G401.6 (cell line): Measurements from ENCODE around the gene CISTR.
"Not testable (repeated sequence)": the region's sequence is repeated elsewhere in the genome, so short reads cannot be mapped to it uniquely, and the experiment has no call there.

ENCODE experiments used
- FAIRE-seq: peaks from 2 replicates; lab custom pipeline; 2012; peaks lifted over from hg19 to GRCh38; lab: Jason Lieb, UNC

The CISTR gene

DNA sequence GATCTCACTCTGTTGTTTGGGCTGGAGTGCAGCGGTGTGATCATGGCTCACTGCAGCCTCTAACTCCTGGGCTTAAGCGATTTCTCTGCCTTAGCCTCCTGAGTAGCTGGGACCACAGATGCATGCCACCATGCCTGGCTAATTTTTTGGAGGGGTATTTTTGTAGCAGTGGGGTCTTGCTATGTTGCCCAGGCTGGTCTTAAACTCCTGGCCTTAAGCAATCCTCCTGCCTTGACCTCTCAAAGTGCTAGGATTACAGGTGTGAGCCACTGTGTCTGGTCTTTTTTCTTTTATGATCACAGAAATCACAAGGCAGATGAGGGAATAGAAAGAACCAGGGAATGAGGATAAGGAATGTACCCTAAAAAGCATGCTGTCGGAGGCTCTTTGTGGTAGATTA is 11.0 kb upstream of the CISTR start:
- not testable (repeated sequence) for FAIRE-seq

DNA sequence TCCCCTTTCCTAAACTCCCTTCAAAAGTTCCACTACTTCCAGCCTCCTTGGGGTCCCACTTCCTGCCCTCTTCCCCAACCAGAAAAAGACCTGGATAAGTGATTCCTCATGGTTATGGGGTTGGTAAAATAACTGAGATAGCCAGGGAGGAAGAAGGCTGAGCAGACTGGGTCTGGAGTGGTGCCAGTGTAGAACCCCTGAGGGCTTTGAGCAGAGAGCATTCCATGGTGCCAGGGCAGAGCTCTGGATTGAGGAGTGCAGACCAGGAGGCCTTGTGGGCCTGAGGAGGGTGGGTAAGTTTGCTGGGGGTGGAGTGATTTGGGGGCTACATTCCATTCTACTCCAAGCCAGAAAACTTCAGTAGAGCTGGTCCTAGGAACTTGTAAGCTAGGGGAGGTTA is 9.5 kb upstream of the CISTR start:
- FAIRE-seq, result no peak

DNA sequence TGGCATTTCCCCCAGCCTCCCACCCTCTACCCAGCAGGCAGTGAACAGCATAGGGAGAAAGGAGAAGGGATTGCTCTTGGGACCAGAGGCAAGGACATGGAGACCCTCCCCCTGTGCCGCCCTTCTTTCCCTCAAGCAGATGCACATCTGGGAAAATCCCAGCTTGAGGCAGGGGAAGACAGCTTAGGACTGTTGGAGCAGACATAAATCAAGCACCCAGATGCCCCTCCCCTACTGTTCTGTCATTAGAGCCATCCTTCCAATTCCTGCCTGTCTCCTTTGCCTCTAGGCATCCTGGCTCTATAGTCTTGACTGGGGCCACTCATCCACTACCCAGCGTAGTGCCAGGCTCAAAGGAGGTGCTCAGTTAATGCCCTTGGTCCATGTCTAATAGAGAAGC is 7.5 kb upstream of the CISTR start:
- FAIRE-seq, result no peak

DNA sequence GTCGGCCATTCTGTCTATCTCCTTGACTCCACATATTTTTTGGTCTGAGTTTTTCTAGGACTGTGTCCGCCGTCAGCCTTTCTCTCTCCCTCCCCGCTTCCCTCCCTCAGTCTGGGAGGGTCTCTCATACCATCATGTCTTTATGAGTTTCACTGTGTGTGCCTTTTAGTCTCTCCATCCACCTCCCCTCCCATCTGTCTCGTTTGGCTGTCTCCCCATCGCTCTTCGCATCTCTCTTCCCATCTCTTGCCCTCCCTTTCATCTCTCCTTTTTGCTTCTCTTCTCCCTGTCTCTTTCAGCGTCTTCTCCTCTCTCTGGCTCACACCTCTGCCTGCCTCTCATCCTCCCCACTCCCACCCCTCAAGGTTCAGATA is 6.9 kb upstream of the CISTR start:
- FAIRE-seq, result no peak

DNA sequence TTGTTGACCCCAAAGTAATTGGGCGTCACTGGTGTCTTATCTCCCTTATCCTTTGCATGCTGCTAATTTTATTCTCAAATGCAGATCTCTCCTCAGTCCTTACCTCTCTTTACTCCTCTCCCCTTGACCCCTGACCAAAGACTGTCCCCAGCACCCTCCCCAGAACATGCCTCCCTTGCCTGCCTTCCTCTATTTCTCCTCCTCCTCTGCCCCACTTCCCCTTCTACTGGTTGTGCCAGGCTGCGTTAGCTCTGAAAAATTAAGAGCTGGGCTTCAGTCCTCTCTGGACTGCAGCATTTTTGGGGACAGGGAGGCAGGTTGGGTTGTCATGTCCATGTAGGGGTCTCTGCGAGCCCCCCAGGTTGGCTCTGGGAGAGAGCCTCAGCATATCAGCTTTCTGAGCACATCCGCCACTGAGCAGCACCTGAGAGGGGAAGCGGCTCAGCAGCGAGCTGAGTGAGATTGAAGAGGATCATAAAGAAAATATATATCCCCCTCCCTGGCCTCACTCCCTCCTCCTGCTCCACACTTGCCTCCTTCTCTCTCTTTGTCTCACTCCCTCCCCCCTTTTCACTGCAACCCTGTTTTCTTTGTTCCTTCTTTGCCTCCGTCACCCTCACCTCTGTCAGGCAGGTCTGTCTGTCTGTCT is 6.4 kb upstream of the CISTR start:
- no peak for FAIRE-seq

DNA sequence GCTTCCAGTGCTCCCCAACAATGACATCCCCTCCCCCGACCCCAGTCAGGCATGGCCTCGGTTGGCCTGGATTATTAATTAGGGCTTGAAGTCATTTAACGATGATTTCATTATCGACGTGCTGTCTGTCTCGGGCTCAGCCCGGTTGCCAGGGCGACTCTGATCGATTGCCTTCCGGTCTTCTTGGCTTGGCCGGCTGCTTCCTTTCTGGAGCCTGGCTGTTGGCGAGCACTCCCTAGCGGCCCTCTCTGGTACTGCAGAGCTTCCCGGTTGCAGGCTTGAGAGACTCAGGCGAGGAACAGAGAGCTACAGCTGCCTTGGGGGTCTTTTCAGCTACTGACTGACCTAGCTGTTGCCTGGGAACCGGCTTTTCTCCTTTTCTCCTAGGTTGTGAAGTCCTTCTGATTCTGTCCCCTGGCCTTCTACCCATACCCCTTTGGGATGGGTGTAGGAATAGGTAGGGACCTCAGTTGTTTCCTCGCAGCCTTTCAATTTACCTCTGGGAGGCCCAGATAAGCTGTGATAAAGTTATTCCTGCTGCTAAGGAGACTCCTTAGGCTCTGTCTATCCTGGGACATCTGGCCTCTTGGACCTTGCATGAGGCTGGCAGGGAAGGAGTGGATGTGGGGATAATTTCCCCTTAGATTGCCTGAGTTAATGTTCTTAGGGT is 5.5 kb upstream of the CISTR start:
- peak; percentile 52 for FAIRE-seq

DNA sequence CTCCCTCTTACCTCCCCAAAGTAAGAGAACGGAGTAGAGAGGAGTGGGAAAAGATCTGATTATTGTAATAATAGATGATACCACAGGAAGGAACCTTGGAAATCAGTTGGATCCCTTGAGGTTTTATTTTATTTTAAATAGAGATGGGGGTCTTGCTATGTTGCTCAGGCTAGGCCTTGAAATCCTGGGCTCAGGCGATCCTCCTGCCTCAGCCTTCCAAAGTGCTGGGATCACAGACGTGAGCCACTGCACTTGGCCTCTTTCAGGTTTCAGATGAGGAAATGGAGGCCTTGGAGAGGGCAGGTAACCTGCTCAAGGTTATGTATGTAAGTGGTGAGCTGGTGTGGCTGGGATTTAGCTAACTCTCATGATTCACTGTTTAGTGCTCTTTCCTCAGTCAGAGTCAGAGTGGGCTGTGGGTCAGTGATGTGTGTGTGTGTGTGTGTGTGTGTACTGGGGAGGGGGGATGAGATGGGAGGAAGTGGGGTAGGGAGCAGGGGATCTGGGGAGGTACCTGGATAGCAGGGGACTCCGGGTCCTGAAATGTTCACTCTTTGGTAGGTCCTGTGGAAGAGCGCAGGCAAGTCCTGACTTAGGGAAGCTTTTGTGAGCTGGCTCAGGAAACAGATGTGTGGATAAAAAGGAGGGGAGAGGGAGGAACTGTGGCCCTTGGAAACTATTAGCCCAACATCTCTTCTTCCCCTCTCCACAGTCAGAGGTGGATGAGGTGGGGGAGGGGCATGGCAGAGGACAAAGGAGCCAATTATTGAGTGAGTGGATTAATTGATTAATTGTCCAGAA is 4.7 kb upstream of the CISTR start:
- no peak for FAIRE-seq

DNA sequence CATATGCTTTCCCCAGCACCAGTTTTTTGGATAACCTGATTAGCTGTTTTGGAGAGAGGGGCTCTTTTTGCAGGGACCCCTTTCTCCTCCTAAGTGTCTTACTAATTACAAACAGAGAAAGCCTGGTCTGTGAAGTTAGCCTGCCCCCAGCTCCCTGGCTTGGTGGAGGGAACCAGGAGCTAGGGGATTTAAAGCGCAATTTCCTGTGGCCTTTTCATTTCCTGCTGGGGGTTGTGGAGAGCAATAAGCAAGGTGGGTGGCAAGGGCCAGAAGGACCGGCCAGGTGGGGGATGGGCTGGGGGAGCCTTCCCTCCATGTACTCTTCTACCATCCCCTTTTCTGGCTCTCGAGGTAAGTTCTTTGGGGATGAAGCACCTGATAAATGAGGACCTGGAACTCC is 4.1 kb upstream of the CISTR start:
- no peak for FAIRE-seq

DNA sequence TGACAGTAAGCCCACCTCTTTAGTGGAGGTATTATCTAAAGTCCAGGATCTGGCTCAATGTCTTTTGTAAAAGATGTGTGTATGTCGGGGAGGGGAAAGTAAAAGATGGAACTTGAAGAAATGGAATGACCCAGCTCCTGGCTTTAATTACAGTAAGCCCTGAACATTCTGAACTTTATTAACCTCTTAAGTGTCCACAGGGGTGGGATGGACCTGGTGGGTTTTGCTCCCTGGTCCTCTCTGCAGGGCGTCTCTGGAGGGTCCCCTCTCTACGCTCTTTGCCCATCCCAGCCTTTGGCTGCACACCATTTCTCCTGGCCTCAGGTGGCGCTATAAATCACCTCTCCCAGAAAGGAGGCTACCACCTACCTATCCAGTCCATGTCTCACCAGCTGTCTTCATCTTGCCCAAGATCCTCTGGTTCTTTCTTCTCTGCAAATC is 3.7 kb upstream of the CISTR start:
- no peak for FAIRE-seq

DNA sequence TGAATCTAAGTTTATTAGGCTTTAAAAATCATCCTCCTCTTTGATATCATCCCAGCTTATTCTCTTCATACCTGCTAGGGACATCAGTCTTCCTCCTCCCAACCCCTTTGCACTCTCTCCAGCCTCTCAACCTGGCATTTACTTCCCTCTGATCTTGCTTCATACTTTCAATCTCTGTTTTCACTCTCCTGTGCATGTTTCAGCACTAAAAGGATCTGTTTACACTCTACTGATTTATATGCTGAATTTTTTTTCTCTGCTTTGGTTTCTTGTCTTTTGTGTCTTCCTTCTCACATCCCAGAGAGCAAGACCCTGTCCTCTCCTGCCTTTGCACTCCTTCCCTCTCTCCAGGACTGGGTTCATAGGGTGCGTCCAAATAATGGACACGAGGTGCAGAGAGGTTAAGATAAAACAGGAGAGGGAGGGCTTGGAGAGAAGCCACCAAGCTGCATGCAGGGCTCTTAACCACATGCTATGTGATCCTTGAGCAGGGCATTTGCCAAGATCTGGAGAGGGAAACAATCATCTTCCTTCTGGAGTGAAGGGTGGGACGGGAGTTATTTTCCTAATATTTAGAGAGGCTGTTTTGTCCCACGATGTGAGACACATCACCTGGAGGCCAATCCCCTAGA is 3.0 kb upstream of the CISTR start:
- FAIRE-seq, result no peak

DNA sequence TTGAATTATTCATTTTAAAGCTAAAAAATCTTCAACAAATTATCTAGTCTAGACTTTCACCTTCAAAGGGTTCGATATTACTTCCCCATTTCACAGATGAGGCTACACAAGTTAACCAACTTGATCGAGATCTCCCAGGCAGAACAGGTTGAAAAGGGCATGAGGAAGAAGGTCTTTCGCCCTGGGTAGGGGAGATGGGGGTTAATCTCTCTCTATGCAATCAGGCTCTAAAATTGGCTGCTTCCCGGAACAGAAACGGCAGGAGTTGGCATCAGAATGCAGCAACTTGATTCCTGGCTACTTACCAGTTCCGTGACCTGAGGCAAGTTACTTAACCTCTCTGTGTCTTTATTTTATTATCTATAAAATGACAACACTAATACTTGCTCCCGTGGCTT is 2.4 kb upstream of the CISTR start:
- no peak for FAIRE-seq

DNA sequence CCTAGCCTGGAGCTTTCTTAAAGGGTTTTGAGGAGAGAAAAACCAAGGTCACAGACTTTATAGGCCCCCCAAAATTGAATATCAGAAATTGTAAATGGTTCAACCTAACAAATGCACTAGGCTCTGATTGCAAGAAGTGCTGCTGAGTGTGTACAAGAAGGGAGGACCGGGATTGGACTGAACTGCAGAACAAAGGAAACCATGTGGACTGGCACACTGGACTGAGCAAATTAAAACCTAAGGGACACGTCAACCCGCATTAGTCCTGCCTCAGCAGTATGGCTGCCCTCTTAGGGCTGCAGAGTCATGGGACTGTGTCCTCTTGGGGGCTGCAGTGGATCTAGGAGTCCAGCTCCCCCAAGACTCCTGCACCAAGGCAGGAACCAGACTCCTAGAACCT is 842 bp upstream of the CISTR start:
- FAIRE-seq, result no peak

DNA sequence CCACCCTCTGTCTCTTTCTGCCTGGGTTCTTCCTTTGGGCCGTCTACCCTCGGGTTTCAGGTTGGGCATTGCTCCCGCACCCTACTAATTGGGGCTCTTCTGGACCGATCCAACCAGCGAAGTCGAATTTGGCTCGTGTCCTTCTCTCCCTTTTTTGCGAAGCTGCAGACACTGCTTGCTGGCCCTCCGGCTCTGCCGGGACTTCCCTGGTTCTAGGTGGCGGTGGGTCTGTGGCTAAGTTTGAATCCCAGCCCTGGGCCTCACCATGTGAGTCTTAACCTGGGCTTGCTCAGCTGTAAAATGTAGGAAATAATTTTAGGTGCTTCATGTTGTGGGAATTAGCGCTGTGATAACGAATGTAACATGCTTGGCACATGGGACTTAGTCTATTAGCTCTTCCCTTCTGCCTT is 418 bp upstream of the CISTR start:
- FAIRE-seq, result no peak

DNA sequence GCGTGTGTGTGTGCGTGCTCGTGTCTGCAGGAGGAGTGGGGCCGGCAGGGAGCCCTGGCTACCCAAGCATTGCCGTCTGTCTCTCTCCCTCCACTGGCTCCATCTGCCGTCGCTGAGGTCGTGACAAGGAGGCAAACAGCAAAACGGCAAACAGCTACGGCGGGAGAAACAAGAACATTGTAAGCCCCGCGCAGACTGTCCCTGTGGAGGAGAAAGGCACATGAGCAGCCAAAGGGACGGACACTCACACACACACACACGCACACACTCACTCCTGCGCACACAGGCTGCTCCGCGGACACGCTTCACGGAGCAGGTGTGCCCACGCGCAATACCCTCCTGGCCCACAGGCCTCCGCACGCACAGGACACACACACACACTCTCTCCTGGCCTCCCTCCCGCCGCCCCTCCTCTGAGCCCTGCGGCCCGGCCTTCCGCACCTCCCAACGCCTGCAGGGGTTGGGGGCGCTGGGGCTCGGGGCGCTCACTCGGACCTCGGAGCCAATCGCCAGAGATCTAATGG is 905 bp downstream of the CISTR start:
- no peak for FAIRE-seq

DNA sequence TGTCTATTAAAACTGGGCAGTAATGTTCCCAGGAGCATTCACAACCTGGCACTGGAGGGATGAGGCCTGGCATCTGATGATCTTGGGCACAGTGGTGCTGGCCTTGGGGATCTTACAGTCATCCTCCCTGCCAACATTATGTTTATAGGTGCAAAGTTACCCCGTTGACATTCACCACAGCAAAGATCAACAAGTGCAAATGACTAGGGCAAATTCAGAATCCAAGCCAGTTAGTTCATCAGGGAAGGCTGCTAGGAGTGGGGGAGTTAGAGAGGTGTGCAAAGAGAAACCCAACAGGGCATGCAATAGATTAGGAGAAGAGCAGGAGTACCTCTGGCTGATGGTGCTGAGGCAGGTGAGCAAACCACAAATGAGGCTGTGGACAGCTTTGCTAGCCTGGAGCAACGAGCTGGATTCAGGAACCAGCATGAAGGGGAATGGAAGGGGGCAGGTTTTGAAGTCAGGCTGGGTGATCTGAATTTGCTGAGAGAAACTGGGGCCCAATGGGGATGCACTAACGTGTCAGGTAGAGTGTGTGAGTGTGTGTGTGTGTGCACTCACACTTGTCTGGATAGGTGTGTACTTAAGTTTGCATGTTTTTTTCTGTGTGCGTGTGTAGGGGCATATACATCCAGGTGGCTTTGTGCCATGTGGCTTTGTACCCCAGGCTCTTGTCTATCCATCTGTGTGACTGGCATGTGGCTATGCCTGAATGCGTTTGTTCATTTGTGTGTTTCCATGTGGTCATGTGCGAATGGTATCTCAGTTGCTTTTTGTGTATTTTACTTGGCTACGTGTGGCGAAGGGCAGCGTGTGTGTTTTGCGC is 1.6 kb downstream of the CISTR start:
- FAIRE-seq, result no peak

DNA sequence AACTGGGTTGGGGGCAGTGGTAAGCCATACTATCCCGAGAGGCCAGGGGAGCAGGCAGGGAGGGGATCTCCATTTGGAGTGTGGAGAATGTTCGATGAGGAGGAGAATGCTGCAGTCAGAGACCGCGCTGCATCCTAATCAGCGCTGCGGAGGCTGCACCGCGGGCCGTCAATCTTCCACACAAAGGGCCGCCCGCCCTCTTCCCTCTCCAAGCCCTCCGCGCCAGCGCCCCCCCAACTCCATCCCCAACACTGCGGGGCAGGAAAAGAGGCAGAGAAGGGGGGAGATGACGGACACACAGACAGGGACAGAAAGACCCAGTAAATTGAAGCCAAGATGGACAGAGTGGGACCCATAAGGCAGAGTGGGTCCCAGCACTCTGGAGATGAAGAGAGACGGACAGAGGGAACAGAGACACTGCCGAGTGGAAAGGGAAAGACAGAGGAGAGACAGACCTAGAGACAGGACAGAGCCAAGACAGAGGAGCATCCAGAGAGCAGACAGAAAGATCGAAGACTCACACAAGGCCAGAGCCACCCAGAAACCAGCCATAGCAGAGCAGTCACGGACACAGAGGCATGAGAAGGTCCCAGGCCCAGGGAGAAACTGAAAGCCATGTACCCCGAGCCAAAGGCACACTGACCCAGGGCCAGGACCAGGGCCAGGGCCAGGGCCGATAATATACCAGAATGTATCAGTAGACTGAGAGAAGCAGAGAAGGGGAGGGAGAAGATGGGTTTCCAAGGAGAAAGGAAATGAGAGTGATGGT is 3.5 kb downstream of the CISTR start:
- no peak for FAIRE-seq

DNA sequence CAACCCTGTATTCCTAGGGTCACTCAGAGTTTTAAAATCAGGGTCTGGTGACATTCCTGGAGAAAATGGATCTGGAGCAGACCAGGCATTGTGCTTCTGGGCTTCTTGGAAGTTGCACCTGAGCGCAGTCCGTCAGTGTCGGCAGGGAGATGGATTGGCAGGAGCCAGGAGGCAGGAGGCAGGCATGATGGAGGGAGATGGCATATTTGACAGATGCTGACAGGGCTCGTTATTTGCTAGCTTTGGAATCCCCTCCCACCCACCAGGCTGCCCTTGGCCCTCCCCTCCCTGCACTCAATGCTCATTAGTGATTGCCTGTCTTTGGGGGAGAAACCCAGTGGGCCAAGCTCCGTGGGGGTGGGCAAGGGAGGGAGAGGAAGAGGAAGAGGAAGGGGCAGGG is 4.7 kb downstream of the CISTR start:
- FAIRE-seq, result no peak

DNA sequence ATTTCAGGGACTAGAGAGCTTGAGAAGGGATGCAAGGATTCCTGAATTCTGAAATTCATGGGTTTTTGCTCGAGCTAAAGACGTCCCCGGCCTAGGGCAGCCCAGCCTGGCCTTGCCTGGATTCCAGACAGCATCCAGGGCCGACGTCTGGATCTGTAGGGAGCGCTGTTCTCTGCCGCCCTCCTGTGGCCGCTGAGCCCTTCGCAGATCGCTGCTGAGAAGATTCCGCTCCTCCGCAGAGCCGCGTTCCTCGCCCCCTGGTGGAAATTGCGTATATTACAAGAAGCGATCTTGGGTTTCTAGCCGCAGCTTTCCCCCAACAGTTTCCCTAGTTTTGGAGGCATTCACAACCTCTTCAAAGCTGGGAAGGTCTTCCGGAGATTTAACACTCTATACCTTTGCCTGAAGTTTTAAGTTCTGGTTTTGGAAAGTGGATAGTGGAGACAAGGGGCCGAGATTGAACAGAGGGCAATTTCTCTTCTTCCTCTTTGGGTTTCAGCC is 5.1 kb downstream of the CISTR start:
- FAIRE-seq, result peak; percentile 96

DNA sequence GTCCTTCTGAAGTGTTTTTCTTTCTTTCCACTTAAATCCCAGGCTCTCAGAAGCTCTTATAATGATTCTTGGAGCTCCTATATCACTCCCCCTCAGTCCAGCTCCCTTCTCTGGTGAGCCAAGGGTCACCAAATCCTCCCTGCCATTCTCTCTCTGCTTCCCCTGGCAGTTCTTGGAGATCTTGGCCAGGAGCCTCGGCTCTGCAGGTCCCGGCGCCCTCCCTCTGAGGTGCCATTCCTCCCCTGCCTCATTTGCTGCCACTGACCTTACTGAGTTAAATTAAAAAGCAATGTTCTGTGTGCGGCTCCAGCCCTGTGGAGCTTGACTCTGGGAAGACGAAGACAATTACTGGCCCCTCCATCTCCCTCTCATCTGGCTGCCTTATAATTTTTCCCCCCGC is 7.0 kb downstream of the CISTR start:
- no peak for FAIRE-seq

DNA sequence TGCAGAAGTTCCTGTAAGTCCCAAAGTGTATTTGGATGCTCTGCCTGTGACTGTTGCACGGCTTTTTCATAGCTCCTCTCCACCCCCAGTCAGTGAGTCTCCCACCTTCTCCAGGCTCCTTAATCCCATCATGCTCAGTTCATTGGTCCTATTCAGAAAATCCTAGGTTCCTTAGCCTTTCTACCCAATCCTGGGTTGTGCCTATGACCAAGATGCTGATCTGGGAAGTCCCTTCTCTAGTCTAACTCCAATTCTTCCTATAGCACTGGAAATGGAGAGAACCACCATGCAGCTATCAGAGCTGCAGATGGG is 7.7 kb downstream of the CISTR start:
- FAIRE-seq, result no peak
